Fibroblast of upper back skin (primary cell): ENCODE data around the gene RXYLT1.
A peak's percentile ranks its signal among the peaks of the same experiment; 100 is the strongest.
"Not testable (repeated sequence)": the region's sequence is repeated elsewhere in the genome, so short reads cannot be mapped to it uniquely, and the experiment has no call there.

Experiments used
- DNase-seq: peaks from one replicate; pipeline ENCODE4 v3.0.0-alpha.2; 2013

RXYLT1 gene, protein sequence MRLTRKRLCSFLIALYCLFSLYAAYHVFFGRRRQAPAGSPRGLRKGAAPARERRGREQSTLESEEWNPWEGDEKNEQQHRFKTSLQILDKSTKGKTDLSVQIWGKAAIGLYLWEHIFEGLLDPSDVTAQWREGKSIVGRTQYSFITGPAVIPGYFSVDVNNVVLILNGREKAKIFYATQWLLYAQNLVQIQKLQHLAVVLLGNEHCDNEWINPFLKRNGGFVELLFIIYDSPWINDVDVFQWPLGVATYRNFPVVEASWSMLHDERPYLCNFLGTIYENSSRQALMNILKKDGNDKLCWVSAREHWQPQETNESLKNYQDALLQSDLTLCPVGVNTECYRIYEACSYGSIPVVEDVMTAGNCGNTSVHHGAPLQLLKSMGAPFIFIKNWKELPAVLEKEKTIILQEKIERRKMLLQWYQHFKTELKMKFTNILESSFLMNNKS

DNA sequence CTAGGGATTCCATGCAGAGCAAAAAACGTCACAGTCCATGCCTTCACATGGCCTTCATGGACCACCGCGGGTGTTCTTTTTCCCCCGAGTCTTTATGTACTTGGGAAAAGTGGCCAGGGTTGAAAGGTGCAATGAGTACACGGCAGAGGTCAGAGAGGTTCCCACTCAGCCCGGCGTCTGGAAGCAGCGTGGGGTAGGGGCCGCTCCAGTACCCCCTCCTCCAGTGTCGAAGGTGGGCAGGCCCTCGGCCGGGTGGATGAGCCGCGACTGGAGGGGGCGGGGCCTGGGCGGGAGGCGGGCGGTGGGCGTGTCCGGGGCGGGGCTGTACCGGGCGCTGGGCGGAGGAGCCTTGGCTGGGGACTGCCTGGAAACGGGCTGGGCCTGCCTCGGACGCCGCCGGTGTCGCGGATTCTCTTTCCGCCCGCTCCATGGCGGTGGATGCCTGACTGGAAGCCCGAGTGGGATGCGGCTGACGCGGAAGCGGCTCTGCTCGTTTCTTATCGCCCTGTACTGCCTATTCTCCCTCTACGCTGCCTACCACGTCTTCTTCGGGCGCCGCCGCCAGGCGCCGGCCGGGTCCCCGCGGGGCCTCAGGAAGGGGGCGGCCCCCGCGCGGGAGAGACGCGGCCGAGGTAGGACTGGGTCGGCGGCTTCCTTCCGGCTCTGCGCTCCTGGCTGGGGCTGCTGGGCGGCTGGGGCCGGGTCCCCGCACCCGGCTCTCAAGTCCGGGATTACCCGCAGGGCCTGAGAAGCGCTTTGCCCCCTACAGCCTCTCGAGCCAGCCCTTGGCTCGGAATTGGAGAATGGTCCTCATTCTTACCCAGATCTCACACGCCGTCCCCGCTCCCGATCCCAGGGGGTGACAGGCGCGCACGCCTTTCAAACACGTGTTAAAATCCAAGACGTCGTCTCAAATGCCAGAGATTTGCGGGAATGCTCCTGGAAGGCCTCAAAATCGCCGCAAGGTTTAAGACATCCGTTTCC is at the start of gene RXYLT1:
Gene RXYLT1, plus strand, starts transcription at position 412 of the 984 bp plus-strand sequence. Its CDS starts 52 bp downstream, at position 464.
- DNase-seq: peak; percentile 77

DNA sequence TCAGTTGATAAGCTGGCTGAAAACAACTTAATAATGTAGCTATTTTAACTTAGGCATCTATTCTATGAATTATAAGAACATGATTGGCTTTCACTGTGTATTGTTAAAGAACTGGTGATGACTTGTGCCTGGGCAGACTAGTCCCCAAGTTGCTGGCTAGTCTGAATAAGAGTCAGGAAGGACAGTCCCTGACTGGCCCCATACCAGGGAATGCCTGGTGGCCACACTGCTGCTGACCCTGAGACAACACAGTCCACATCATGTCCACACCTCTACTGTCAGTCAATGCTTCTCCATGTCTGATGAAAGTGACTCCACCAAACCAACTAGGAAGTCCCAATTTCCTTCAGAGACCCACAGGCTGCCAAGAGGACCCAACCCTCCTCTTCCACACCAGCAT is 46.9 kb upstream of the RXYLT1 start:
- DNase-seq: not testable (repeated sequence)

DNA sequence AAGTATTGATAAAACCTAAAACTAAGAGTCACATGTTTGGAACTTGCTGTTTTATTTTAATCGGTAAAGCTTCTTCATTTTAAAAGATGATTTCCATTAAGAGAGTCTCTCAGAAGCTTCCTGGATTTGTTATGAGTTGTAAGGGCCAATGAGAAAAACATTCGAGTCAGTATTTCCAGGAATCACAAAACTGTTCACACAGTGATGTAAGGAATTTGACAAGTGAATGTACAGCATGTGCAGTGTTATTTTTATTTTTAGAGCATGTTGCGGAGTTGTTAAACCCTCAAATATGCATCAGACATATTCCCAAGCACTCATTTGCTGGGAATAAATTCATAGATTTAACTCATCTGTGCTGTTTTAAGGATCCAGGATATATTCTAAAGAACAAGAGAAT is 46.1 kb upstream of the RXYLT1 start:
- DNase-seq: not testable (repeated sequence)

DNA sequence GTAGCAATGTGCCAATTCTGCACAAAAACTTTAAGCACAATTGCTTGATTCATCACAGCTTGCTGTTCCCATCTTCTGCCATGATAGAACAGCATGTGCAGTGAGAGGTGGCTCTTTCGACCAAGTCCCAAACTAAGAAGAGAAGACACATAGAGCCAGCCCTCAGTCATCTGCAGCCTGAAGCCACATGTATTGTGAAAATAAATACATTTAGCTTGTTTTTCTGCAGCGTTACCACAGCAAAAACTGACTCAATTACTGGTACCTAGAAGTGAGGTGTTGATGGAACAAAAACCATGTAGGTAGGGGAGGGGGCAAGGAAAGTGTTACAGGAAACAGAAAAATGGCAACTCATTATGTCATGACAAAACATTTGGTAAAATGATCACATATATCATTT is 39.2 kb upstream of the RXYLT1 start:
- DNase-seq: not testable (repeated sequence)

DNA sequence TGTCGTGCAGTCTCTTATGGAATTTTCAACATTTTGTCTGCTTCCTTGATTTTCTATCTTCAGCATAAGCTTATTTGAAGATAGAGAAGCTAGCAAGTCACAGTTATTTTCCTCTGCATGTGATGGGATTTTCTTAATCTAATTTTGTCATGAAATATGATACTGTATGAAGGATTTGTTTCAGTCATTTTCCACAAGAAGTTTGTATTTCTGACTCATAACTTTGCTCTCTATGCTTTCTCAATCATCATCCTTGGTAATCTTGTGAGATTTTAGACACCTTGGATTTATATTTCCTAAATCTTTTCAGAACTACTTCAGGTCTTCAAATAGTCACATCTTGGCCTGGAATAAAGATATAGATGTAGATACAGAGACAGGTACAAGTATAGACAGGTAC is 38.3 kb upstream of the RXYLT1 start:
- peak; percentile 9 for DNase-seq

DNA sequence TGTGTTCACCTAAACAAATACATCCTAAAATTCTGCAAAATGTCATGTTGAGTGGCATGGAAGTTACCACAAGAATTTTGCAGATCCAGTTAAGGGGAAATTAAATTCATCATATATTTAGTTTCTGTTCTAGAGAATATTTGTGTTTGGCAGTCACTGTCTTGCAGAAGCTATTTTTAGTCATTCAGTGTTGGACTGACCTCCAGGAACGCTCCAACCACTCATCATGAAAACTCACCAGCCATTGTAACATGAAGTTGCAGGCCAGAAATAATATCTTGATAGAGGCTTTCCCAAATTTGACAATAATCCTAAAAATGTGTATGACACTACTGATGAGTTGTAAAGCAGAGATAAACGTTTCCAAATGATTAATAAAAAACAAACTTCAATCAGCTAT is 35.6 kb upstream of the RXYLT1 start:
- peak; percentile 61 for DNase-seq

DNA sequence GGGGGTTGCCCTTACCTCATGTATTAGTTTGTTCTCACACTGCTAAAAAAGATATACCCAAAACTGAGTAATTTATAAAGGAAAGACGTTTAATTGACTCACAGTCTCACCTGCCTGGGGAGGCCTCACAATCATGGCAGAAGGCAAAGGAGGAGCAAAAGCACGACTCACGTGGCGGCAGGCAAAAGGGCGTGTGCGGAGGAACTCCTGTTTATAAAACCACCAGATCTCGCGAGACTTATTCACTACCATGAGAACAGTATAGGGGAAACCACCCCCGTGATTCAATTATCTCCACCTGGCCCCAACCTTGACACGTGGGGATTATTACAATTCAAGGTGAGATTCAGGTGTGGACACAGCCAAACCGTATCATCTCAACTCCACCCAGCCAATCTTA is 33.2 kb upstream of the RXYLT1 start:
- not testable (repeated sequence) for DNase-seq

DNA sequence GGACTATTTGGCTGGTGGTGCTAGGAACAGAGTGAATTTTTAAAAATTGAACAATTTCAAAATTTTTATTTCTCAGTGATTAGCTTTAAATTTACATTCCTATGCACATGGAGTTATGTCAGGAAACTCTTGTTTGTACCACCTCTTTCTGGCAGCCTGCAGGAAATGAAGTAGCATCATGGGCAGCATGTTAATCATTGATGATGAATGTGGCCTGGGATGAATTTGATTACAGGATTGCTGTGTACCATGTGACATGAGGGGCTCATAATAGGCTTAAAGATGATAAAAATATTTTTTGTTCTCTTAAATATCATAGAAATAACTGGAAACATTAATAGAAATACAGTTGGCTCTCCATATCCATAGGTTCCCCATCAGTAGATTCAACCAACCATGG is 32.6 kb upstream of the RXYLT1 start:
- not testable (repeated sequence) for DNase-seq

DNA sequence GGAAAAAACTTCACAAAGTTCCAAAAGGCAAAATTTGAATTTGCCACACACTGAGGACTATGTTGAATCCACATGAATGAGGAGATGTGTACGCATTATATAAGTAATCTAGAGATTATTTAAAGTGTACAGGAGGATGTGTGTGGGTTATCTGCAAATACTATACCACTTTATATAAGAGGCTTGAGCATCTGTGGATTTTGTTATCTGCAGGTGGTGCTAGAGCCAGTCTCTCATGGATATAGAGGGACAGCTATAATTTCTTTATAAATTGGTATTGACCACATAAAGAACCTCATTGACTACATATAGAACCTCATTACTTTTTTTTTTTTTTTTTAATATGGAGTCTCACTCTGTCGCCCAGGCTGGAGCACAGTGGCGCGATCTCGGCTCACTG is 32.2 kb upstream of the RXYLT1 start:
- DNase-seq: no peak

DNA sequence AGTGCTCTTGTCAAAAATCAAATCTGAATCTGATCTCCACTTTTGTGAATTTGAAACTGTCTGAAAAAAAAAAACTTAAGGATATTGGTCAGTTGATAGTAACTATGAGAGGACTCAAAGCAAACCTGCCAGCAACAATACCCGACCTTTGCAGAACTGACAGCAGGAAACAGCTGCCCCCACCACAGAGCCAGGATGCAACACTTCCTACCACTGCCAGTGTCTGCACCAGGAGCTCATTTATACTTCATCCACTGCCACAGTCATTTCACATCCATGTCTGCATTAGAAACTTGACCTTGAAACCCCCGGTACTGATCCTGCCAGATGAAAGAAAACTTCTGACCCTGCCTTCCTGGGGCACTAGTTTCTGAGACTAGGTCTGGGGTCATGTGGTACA is 27.4 kb upstream of the RXYLT1 start:
- DNase-seq: no peak

DNA sequence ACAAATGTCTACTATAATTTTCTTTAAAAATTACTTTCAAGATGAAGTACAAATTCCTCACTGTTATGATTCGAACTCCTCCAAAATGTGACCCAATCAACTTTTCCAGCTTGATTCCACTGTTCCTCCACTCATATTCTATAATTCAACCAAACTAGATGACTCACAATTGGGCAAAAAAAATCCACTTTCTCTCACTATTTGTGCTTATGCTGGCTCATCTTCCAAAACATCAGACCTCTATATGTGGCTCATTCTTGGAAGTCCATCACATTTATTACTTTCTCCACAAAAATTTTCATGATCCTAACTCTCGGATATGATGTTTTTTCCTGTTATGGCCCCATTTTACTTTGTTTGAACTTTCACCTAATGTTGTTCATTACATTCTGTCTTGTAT is 26.9 kb upstream of the RXYLT1 start:
- DNase-seq: no peak

DNA sequence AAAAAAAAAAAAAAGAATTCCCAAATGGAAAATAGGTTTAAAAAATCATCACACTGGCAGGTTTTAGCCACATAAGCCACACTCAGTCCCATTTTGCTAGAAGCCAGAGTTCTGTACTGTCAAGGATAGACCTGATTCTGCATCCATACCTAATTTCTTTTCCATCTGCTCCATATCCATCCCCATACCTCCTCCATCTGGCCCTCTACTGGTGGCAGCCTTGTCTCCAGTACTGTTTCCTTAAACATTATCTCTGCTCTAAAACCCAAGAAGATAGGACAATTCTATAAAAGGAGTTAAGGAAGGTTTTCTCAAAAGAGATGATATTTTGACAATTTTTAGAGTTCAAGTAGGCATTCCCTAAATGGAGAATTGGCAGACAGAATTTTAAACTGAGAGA is 26.0 kb upstream of the RXYLT1 start:
- DNase-seq: no peak

DNA sequence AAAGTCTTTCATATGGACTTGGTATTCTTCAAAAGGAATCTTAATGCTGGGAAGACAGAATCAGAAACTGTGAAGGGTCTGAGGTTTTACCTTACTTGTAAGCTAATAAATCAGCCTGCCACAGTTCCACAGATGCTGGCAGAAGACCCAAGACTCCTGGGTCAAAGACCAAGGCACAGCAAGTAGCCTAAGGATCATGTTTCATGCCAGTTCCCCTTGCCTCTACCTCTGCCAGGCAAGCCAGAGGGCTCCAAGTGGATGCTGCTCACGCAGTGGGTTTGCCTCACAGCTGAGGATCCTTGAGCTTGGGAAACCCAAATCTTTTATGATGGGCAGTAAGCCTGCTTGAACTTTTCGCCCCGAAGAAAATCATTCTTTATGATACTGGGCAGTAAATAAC is 15.2 kb upstream of the RXYLT1 start:
- DNase-seq: no peak

DNA sequence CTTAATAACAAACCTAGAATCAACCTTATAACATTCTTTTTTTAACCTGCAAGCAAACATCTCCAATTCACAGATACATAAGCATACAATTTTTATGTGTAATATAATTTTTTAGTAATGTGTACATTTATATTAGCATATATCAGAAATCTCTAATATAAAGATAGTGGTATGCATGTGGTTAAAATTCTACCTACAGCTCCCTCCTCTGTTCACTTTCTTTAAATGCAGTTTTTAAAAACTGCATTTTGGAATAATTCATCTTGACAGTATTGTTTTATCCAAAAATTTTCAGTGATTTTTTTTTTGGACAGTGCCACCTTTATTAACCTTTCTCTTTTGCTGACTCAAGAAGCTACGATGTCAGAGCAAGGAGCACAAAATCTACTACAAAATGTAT is 13.2 kb upstream of the RXYLT1 start:
- no peak for DNase-seq

DNA sequence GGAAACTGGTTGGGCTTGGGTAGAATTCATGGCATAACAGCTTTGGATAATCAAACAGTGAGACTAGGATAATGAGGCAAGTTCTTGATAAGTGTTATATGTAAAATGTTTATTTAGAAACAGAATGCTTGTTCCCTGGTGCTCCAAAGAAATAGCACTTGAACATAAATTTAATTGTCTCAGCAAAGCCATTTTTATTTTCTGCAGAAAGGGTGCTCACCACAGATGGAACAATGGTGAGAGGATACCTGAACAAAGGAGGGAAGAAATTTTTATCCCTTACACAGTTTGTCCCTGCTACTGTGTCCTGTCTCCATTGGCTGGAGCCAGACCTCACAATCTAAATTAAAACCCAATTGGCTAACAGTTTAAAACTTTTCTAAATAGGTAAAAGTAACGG is 9.3 kb upstream of the RXYLT1 start:
- DNase-seq: no peak

DNA sequence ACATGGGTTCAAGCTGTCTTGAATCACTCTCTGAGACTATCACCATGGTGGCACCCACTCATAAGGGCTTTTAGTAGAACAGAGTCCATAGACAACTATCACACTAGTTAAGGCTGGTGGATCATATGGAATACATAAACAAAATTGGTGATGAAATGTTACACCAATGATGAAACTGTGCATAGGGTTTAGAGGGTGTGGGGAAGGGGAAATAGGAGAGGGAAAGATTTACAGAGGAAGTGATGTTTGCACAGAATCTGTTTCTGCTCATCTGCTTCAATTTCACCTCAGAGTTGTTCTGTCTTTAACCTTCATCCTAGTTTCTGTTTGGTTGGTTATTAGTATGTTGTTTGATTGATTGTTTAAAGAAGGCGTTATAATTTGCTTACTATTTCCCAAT is 2.4 kb upstream of the RXYLT1 start:
- DNase-seq: no peak

DNA sequence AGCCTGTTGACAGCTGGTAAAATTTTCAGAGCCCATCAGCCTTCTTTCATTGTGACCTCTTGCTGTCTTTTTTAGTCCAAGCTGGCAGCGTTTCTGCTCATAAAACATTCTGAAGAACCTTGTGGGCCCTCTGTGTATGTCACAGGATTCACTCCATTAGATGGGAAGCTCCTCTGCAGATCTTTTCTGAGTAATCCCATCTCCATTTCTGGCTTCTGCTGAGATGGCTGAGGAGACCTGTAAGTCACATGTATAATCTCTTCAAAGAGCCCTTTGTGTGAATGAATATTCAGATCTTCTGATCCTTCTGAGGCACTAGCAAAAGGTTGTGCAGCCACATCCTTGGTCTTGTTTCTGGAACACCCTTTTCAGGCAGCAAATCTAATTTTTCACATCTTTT is 2.8 kb downstream of the RXYLT1 start:
- DNase-seq: no peak

DNA sequence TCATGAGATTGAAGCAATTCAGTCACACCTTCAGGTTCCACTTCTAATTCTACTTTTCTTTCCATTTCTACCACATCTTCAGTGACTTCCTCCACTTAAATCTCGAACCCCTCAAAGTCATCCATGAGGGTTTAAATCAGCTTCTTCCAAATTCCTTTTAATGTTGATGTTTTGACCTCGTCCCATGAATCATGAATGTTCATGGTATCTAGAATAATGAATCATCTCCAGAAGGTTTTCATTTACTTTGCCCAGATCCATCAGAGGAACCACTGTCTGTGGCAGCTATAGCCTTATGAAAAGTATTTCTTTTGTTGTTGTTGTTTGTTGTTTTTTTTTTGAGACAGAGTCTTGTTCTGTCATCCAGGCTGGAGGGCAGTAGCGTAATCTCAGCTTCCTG is 7.6 kb downstream of the RXYLT1 start:
- peak; percentile 46 for DNase-seq

DNA sequence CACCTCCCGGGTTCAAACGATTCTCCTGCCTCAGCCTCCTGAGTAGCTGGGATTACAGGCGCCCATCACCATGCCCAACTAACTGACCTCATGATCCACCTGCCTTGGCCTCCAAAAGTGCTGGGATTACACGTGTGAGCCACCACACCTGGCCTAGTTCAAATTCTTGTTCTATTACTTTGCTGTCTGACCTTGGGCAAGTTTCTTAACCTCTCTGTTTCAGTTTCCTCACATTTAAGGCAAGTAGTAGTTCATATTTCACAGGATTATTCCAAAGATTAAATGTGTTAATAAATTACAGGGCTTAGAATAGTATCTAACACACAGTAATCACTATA is 10.9 kb downstream of the RXYLT1 start:
- no peak for DNase-seq

DNA sequence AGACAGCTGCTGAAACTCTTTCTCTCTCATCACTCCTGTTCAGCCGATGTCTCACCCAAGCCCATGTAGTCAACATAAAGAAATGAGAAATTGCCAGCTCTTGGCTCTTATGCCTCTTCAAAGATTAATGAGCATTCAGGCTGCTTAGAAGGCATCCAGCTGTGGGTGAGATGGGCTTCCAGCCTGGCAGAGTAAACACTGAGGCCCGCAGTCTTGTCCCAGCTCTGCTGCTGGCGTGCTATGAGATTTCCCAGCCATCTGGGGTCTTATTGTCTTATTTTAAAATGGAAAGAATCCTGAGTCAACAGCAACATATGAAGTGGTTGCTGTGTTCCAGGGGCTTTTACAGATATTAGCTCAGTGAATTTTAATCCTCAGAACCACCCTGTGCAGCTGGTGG is 12.6 kb downstream of the RXYLT1 start:
- no peak for DNase-seq

DNA sequence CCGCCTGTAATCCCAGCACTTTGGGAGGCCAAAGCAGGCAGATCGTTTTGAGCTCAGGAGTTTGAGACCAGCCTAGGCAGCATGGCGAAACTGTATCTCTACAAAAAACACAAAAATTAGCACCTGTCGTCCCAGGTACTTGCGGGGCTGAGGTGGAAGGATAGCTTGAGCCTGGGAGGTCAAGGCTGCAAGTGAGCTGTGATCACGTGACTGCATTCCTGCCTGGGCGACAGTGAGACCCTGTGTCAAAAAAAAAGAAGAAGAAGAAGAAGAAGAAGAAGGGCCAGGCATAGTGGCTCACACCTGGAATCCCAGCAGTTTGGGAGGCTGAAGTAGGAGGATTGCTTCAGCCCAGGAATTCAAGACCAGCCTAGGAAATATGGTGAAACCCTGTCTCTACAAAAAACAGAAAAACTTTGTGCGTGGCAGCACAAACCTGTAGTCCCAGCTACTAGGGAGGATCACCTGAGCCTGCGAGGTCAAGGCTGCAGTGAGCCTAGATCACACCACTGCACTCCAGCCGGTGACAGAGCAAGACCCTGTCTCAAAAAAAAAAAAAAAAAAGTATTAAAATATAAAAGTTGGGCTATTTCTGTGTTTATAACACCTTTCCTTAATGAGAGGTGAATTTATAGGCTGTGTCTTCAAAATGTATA is 15.5 kb downstream of the RXYLT1 start:
- DNase-seq: no peak

DNA sequence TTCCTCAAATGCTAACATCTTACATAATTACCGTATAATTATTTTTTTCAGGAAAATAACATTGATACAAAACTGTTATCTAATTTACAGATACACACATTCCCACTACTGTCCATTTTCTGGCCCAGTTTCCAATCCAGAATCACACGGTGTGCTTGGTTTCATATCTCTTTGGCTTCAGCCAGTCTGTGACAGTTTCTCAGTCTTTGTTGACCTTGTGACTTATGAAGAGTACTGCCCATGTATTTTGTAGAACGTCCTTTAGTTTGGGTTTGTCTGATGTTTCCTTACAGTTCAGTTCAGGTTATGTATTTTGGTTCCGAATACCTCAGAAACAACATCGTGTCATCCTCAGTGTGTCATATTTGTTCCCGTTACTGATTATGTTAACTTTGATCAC is 16.2 kb downstream of the RXYLT1 start:
- no peak for DNase-seq

DNA sequence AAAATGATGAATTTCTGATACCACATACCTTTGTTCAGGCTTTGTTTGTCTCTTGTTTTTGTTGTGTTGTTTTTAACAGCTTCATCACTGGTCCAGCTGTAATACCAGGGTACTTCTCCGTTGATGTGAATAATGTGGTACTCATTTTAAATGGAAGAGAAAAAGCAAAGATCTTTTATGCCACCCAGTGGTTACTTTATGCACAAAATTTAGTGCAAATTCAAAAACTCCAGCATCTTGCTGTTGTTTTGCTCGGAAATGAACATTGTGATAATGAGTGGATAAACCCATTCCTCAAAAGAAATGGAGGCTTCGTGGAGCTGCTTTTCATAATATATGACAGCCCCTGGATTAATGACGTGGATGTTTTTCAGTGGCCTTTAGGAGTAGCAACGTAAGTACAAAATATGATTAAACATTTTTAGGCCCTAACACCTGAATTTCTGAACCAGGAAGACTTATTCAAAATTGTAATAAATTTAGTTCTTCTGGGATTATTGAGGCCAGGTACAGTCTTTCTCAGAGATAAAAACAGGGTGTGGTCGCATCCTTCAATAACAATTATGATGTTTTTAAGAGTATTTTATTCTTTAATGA is 22.4 kb downstream of the RXYLT1 start:
- peak; percentile 30 for DNase-seq
